GM21529 (cell line): ENCODE measurements around the gene INPP5A.
A peak's percentile ranks its signal among the peaks of the same experiment; 100 is the strongest.
"Not testable (repeated sequence)": the region's sequence is repeated elsewhere in the genome, so short reads cannot be mapped to it uniquely, and the experiment has no call there.

Source experiments
- ATAC-seq: cut with Tn5 transposase; IDR thresholded peaks from one replicate; pipeline ENCODE4 v1.9.1; 2021; ENCODE audit not compliant: unreplicated experiment

The INPP5A gene

DNA sequence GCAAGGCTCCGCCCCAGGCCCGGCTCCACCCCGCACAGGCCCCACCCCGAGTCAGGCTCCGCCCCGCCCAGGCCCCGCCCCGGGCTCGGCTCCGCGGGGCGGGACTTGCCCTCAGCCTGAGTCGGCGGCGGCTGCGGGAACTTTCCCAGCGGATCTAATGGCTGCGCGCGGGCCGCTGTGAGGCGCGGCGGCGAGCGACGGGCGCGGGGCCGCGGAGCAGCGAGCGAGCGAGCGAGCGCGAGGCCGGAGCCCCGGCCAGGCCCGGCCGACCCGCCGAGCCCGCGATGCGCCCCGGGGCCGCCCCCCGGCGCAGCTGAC lies at the start of gene INPP5A:
INPP5A (plus strand) TSS at position 104 of the 318 bp plus-strand sequence. CDS start 310 bp downstream, outside the sequence.
- peak; percentile 70 for ATAC-seq

DNA sequence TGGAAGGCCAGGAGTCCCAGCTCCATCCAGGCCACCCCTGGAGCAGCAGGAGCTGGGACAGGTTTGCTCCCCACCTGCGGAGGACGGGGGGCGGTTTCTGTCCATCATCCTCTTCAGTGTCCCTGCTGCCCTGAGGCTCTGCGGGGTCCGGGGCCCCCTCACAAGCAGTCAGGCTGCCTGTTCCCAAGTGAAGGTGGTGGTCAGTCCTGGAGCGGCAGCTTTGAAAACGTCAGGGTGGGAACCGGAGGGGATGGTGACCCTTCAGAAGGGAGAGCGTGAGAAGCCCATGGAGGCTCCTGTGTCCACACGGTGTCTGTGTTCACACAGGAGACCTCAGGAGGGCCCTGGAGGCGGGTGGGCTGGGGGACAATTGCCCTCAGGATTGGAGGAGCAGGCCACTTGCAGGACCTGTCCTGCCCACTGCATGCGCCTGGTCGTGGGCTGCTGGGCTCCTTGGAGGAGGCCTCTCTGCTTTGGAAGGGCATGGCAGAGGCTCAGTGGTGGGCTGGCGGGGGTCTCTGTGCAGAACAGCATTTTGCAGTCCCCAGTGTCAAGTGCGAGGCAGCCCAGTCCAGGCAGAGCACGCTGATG lies 49.3 kb upstream of the INPP5A start:
- no peak for ATAC-seq

- no peak for ATAC-seq
Measured at GRCh38 chr10:132489053-132489703, 48.4 kb upstream of the INPP5A start.

- no peak for ATAC-seq
Measured at GRCh38 chr10:132489704-132490534, 47.7 kb upstream of the INPP5A start.

DNA sequence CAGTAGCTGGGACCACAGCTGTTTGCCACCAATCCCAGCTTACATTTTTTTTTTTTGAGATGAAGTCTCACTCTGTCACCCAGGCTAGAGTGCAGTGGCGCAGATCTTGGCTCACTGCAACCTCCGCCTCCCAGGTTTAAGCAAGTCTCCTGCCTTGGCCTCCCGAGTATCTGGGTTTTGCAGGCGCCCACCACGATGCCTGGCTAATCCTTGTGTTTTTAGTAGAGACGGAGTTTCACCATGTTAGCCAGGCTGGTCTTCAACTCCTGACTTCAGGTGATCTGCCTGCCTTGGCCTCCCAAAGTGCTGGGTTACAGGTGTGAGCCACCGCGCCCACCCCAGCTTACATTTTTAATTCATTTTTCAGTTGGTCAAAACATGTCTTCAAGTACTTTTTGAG lies 46.1 kb upstream of the INPP5A start:
- ATAC-seq = not testable (repeated sequence)

DNA sequence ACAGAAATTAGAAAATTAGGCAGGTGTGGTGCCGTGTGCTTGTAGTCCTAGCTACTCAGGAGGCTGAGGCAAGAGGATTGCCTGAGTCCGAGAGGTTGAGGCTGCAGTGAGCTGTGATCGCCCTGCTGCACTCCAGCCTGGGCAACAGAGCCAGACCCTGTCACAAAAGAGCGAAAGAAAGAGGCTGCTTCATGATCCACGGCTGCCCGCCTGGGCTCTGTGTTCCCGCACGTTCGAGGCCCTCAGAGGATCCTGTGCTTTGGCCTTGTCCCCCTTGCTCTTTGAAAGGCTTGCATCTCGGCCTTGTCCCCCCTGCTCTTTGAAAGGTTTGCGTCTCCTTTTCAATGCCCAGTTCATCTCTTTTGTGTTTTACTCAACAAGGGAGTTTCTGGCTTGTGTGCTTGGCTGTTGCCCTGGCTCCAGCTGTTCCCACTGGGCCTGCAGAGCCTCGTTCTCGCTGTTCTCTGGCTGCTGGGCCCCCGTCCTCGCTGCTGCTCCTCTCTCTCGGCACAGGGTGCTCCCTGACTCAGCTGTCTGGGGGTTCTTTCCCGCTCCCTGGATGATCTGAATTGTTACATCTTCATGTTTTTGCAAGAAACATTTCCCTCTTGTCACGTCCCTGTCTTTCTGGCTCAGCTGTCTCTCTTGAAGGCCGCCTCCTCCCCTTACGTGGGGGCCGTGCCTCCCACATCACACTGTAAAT lies 45.1 kb upstream of the INPP5A start:
- no peak for ATAC-seq

- no peak for ATAC-seq
Measured at GRCh38 chr10:132493246-132493755, 44.3 kb upstream of the INPP5A start.

DNA sequence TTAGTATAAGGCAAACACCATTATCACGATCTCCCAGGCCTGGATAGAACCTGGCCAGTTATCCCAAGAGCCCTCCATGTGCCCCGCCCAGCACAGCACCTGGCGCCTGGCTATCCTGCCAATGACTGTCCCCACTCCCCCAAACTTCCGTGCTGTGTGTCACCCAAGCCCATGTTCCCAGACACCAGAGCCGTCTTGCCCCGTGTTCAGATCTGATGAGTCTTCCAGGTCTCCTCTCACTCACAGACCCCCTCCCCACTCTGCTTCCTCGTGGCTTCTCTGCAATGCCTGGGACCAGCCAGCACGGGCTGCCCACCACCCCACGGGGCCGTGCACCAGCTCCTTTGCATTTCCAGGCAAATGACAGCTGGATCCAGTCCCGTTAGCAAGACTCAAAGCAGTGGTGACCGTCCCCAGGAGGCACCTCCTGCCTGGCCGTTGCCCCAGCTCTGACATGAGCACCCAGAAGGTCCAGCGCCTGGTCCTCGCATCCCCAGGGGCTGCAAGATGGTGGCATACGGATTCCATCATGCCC lies 43.8 kb upstream of the INPP5A start:
- ATAC-seq = no peak

DNA sequence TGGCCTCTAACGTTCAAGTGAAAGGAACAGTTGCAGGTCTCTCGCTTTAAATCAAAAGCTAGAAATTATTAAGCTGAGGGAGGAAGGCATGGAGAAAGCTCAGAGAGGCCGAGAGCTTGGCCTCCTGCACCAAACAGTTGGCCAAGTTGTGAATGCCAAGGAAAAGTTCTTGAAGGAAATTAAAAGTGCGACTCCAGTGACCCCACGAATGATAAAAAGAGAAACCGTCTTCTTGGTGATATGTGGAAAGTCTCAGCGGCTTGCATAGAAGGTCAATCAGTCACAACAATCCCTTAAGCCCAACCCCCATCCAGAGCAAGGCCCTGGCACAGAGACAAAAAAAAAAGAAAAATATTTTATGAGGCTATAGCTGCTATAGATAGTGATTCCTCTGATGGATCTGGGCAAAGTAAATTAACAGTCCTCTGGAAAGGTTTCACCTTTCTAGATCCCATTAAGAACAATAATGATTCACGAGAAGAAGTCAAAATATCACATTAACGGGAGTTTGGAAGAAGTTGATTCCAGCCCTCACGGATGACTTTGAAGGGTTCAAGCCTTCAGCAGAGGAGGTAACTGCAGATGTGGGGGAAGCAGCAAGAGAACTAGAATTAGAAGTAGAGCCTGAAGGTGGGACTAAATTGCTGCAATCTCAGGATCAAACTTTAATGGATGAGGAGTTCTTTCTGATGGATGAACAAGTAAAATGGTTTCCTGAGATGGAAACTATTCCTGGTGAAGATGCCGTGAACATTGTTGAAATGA lies 42.5 kb upstream of the INPP5A start:
- no peak for ATAC-seq

- ATAC-seq = no peak
Measured at GRCh38 chr10:132496360-132497062, 41.1 kb upstream of the INPP5A start.

GRCh38 chr10:132497063-132497680 lies 40.4 kb upstream of the INPP5A start:
- ATAC-seq = no peak

DNA sequence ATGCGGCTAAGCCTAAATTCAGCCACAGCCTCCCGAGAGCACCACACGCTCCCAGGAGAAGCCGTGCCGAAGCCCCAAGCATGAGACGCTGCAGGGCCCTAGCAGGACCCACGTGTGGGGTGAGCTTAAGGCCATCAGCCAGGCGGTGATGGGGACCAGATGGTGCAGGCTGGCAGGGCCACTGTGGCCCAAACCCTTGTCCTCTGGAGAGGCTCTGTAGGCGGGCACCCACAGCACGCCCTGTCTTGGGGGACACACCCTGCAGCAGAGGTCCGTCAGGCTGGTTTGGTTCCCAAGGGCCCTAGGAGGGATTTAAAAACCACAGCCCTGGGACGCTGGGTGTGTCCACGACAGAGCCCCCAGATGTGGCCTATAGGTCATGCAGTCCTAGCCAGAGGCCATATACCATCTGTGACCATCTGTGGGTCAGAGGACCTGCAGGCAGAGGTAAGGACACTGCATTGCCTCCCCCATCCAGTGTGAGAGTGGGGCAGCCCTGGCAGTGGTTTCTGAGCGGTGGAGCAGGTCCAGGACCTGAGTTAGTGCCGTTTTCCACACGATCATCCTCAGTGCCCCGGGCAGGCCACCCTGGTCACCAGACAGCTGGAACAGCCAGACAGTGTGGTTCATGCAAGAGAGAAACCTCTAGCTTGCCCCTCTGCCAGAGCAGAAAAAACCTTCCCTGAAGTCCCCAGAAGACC lies 39.6 kb upstream of the INPP5A start:
- ATAC-seq = no peak

DNA sequence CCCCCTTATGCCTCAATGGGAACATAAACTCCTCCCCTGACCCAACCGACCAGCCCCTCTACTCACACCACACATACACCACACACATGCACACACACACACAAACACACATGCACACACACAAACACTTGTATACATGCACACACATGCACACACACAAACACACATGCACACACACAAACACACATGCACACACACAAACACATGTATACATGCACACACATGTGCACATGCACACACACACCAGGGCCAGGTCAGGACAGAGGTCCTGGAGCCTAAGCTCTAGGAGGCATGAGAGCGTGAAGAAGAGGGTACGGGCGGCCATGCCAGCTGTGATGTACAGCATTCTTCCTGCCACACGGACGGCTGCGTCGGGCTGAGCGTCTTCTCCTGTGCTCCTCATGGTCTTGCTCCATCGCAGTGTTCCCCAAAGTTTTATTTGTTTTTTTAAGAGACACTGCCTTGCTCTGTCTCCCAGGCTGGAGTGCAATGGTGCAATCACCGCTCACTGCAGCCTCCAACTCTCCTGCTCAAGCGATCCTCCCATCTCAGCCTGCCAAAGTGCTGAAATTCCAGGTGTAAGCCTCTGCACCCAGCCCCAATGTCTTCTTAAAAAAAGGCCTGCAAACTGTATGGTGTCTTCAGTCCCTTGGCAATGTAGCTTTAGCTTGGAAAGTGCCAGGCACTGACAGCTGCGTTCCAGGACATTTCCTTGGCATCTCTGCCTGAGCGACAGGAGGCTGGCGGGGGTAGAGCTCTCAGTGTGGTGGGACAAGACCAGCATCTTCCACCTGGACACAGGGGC lies 38.8 kb upstream of the INPP5A start:
- no peak for ATAC-seq

GRCh38 chr10:132499367-132499685 lies 38.3 kb upstream of the INPP5A start:
- ATAC-seq = no peak

DNA sequence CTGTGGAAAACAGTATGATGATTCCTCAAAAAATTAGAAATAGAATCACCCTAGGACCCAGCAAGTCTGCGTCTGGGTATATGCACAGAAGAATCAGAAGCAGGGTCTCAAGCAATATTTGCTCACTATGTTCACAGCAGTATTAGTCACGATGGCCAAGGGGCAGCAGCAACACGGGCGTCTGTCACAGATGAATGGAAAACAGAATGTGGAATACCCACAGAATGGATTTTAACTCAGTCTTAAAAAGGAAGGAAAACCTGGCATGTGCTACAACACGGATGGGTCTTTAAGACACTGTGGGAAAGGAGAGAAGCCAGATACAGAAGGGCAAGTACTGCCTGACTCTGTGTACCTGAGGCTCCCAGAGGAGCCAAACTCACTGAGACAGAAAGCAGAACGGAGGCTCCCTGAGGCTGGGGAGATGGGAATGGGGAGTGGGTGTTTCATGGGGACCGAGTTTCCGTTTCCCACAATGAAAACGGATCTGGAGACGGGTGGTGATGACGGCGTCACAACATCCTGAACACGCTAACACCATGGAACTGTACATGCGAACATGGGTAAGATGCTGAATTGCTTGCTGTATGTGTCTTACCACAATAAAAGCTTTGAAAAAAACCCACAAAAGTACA lies 36.7 kb upstream of the INPP5A start:
- no peak for ATAC-seq

- no peak for ATAC-seq
Measured at GRCh38 chr10:132502544-132503300, 34.9 kb upstream of the INPP5A start.
